ENCODE results near the gene MSLN.
"Not testable (repeated sequence)": the region's sequence is repeated elsewhere in the genome, so short reads cannot be mapped to it uniquely, and the experiment has no call there.

The MSLN gene

DNA sequence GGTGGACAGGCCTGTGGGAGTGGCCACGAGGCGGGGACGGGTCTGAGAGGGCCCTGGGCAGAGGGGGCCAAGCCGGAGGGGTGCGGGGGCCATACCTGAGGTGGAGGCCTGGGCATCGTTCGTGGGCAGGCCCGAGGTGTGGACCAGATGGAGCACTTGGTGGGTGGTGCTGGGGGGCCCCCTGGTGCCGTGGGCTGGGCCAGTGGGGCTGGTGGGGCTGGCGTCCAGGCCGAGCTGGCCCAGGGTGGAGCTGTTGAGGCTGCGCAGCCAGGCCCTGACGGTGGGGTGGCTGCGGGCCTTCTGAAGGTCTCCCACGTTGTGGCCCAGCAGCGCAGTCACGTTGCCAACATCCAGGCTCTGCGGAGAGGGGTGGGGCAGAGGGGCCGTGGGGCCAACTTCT, 9.4 kb downstream of the MSLN start:
- Mint-ChIP-seq H3K36me3 (no peaks in the 10 kb centered on the region), H3K27ac (no peak overlapping the region), H3K4me3 (no peak overlapping the region), H3K9me3 (no peaks in the 10 kb centered on the region), H3K27me3 (no peaks in the 10 kb centered on the region), H3K4me1 (no peaks in the 10 kb centered on the region)

- H3K4me1 Mint-ChIP-seq: no peaks in the 10 kb centered on the region
- no peaks in the 10 kb centered on the region for H3K9me3 Mint-ChIP-seq
- no peak overlapping the region for H3K4me3 Mint-ChIP-seq
- no peaks in the 10 kb centered on the region for H3K27me3 Mint-ChIP-seq
- no peaks in the 10 kb centered on the region for H3K36me3 Mint-ChIP-seq
- H3K27ac Mint-ChIP-seq: no peak overlapping the region
Observed at GRCh38 chr16:770411-770810, 9.9 kb downstream of the MSLN start.

- H3K4me3 Mint-ChIP-seq: no peak overlapping the region
- no peak overlapping the region for H3K27ac Mint-ChIP-seq
- no peaks in the 10 kb centered on the region for H3K36me3 Mint-ChIP-seq
- H3K27me3 Mint-ChIP-seq: peaks cover 1% of the 10 kb centered on the region
- H3K9me3 Mint-ChIP-seq: no peaks in the 10 kb centered on the region
- H3K4me1 Mint-ChIP-seq: no peaks in the 10 kb centered on the region
Observed at GRCh38 chr16:772959-773358, 12.4 kb downstream of the MSLN start.

- Mint-ChIP-seq H3K27me3 (peaks cover 1% of the 10 kb centered on the region), H3K9me3 (no peaks in the 10 kb centered on the region), H3K4me1 (no peaks in the 10 kb centered on the region), H3K27ac (no peak overlapping the region), H3K36me3 (no peaks in the 10 kb centered on the region), H3K4me3 (no peak overlapping the region)
Observed at GRCh38 chr16:774086-775001, 13.8 kb downstream of the MSLN start.

DNA sequence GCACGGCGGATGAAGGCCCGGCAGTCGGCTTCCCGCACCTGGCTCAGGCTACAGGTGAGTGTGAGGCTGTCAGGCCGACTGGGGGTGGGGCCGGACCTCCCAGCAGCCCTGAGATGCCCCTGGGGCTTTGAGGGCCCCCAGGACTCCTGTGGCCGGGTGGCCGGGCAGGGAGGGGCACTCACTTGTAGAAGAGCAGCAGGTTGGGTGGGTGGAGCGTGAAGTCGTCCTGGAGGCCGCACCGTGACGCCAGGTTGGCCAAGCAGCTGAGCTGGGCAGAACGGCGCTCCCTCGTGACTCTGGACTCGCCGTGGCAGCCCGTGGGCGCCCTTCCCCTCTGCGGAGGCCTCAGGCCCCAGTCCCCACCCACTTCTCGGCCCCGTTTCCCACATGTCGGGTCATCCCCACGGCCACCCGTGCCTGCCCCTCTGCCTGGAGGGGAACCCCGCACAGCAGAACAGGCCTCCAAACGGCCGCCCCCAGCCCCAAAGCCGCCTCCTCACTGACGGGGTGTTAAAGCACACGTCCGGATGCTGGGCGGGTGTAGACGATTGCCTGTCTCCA, 14.8 kb downstream of the MSLN start:
- Mint-ChIP-seq H3K9me3 (no peaks in the 10 kb centered on the region), H3K36me3 (no peaks in the 10 kb centered on the region), H3K4me1 (no peaks in the 10 kb centered on the region), H3K27me3 (peaks cover 1% of the 10 kb centered on the region), H3K27ac (no peak overlapping the region), H3K4me3 (no peak overlapping the region)

DNA sequence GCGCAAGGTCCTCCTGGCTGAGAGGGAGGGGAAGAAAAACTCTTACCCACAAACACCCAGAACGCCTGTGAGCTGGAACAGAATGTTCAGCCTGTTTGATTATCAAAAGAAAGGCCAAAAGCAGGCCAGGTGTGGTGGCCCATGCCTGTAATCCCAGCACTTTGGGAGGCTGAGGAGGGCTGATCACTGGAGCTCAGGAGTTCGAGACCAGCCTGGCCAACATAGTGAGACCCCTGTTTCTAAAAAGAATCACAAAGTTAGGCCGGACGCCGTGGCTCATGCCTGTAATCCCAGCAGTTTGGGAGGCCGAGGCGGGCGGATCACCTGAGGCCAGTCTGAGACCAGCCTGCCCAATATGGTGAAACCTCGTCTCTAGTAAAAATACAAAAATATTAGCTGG, 15.8 kb downstream of the MSLN start:
- not testable (repeated sequence) for H3K4me3 Mint-ChIP-seq, H3K36me3 Mint-ChIP-seq, H3K27ac Mint-ChIP-seq, H3K4me1 Mint-ChIP-seq, H3K27me3 Mint-ChIP-seq, H3K9me3 Mint-ChIP-seq

GRCh38 chr16:776824-777223, 16.3 kb downstream of the MSLN start:
- peaks cover 1% of the 10 kb centered on the region for H3K27me3 Mint-ChIP-seq
- no peak overlapping the region for H3K27ac Mint-ChIP-seq
- H3K36me3 Mint-ChIP-seq: no peaks in the 10 kb centered on the region
- H3K4me3 Mint-ChIP-seq: no peak overlapping the region
- H3K4me1 Mint-ChIP-seq: no peaks in the 10 kb centered on the region
- H3K9me3 Mint-ChIP-seq: no peaks in the 10 kb centered on the region

- H3K4me3 Mint-ChIP-seq: no peak overlapping the region
- no peaks in the 10 kb centered on the region for H3K9me3 Mint-ChIP-seq
- H3K4me1 Mint-ChIP-seq: no peaks in the 10 kb centered on the region
- no peak overlapping the region for H3K27ac Mint-ChIP-seq
- no peaks in the 10 kb centered on the region for H3K36me3 Mint-ChIP-seq
- H3K27me3 Mint-ChIP-seq: peaks cover 1% of the 10 kb centered on the region
Observed at GRCh38 chr16:777826-778225, 17.3 kb downstream of the MSLN start.

DNA sequence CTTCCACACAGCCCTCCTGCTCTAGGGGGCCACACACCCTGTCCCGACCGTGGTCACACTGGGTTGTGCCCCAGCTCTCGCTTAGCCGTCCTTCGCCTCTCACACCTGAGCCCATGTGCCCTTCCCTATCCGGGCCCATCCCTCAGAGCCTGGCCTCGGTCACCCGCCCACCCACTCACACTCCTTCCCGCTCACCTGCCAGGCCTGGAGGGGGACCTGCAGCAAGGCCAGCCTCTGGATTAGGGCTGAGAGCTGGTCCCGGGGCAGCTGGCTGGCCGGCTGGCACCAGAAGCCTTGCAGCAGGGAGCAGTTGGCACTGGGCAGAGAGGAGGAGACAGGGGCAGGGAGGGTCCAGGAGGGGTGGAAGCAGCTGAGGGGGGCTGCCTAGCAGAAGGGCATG, 17.9 kb downstream of the MSLN start:
- Mint-ChIP-seq H3K4me1 (no peaks in the 10 kb centered on the region), H3K36me3 (no peaks in the 10 kb centered on the region), H3K4me3 (no peak overlapping the region), H3K27ac (no peak overlapping the region), H3K27me3 (peaks cover 1% of the 10 kb centered on the region), H3K9me3 (no peaks in the 10 kb centered on the region)

DNA sequence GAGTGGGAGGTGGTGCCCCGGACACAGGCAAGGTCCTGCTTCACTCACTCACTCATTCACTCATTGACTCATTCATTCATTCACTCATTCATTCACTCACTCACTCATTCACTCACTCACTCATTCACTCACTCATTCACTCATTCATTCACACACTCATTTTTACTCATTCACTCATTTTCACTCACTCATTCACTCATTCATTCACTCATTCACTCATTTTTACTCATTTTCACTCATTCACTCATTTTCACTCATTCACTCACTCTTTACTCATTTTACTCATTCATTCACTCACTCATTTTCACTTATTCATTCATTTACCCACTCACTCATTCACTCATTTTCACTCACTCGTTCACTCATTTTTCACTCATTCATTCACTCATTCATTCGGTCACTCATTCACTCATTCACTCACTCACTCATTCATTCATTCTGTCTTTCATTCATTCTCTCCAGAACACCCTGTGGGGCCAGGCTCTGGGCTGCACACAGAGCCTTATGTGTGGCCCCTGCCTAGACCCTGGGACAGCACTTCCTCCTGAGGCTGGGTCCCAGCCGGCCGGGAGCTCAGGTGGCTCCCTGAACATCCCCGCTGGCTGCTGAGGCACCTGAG, 18.5 kb downstream of the MSLN start:
- Mint-ChIP-seq H3K4me3 (no peak overlapping the region), H3K36me3 (no peaks in the 10 kb centered on the region), H3K9me3 (no peaks in the 10 kb centered on the region), H3K4me1 (no peaks in the 10 kb centered on the region), H3K27ac (no peak overlapping the region), H3K27me3 (peaks cover 1% of the 10 kb centered on the region)

DNA sequence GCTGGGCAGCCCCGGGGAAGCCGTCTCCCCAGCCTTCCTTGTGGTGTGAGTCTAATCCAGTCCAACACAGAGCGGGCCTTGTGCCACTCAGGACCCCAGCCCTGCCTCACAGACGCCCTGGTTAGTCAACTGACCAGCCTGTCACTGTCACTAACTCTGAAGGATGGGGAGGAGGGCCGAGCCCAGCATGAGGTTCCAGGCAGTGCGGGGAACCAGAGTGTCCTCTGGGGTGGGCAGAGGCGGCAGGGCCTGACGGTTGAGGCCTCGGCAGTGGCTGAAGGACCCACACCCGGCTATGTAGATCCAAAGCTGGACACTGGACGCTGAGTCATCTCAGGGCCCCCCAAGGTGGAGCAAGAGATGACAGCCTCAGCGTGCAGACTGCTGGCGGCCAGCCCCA, 19.0 kb downstream of the MSLN start:
- H3K9me3 Mint-ChIP-seq: no peaks in the 10 kb centered on the region
- H3K36me3 Mint-ChIP-seq: no peaks in the 10 kb centered on the region
- H3K4me1 Mint-ChIP-seq: no peaks in the 10 kb centered on the region
- peaks cover 1% of the 10 kb centered on the region for H3K27me3 Mint-ChIP-seq
- no peak overlapping the region for H3K27ac Mint-ChIP-seq
- no peak overlapping the region for H3K4me3 Mint-ChIP-seq

GRCh38 chr16:780296-780695, 19.8 kb downstream of the MSLN start:
- H3K9me3 Mint-ChIP-seq: no peaks in the 10 kb centered on the region
- no peaks in the 10 kb centered on the region for H3K4me1 Mint-ChIP-seq
- H3K36me3 Mint-ChIP-seq: no peaks in the 10 kb centered on the region
- H3K4me3 Mint-ChIP-seq: no peak overlapping the region
- H3K27me3 Mint-ChIP-seq: peaks cover 1% of the 10 kb centered on the region
- no peak overlapping the region for H3K27ac Mint-ChIP-seq

DNA sequence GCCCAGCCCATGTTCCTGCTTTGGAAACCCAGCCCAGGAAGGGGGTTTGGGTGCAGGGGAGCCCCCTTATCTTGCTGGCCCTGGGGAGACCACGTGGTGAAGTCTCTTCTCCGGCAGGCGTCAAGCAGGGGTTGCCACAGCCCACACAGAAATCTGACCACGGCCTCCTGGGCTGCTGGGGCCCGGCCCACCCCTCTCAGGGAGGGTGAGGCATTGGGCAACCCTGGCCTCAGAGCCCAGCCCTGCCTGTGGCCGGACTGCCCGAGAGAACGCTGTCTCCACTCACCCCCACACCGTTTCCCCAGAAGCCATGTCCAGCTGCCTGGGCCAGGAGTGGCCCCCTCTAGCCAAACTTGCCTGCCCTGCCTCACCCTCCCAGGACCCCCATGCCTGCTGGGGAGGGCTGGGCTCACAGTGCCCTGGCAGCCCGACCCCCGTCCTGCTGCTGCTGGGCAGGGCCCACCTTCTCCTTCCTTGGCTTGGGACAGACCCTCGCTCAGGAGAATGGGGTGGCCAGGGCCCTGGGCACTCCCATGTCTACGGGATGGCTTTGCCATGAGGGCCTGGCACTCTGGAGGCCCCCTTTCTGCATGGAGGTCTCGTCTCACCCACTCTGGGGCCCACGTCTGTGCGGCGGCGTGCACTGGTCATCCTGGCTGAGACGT, 20.9 kb downstream of the MSLN start:
- Mint-ChIP-seq H3K27ac (no peak overlapping the region), H3K4me1 (no peaks in the 10 kb centered on the region), H3K4me3 (no peak overlapping the region), H3K27me3 (peaks cover 1% of the 10 kb centered on the region), H3K36me3 (no peaks in the 10 kb centered on the region), H3K9me3 (no peaks in the 10 kb centered on the region)

DNA sequence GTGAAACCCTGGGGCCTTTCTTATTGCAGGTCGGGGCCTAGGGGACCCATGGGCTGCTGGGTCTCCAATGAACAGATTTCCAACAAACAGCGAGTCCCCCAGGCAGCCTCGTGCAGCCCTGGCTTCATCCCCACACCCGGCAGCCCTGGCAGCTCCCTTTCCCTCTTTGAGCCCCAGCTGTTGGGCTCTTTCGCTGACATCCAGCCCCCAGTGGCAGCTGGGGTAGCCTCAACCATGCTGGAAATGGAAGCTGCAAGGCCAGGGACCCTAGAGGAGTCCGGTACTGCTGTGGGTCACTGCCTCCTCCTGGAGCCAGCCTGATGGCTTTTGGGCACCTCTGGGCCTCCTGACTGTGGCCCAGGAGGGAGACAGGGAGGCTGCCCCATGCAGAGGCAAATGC, 21.7 kb downstream of the MSLN start:
- Mint-ChIP-seq H3K27ac (no peak overlapping the region), H3K4me1 (no peaks in the 10 kb centered on the region), H3K4me3 (no peak overlapping the region), H3K27me3 (peaks cover 1% of the 10 kb centered on the region), H3K36me3 (no peaks in the 10 kb centered on the region), H3K9me3 (no peaks in the 10 kb centered on the region)

DNA sequence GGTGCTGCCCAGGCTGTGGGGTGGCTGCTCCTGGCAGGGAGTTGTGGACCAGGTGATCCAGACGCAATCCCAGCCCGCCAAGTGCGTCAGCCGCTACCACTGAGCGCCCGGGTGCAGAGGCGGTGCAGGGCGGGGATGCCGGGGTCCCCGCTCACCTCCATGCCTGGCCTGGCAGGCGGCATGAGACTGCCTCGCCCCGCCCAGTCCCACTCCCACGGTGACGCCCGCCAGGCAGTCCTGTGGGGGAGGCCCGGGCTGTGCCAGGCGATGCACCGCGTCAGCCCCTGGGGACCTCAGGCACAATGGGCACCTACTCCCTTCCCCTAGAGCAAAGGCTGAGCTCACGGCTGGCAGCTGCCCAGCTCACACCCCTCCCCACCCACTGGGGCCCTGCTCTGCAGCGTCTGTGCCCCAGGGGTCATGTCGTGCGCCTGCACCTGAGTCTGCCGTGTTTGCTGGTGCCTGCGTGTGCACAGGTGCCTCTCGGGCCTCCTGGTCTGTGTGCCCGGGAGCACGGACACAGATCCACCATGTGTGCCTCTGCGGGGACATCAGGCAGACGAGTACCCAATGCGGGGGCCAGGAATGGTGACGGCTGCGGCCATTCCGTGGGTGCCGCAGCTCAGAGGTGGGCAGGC, 22.4 kb downstream of the MSLN start:
- H3K27me3 Mint-ChIP-seq: no peaks in the 10 kb centered on the region
- no peak overlapping the region for H3K27ac Mint-ChIP-seq

More for the DNA sequence above, 22.4 kb downstream of the MSLN start:
- Mint-ChIP-seq H3K4me3 (no peak overlapping the region), H3K36me3 (no peaks in the 10 kb centered on the region), H3K4me1 (no peaks in the 10 kb centered on the region), H3K9me3 (no peaks in the 10 kb centered on the region)

Measured in activated naive CD4-positive, alpha-beta T cell treated with anti-CD3 and anti-CD28 coated beads, Interleukin-2, amount 50 U/mL, for 24 hours (primary cell).